ENCODE results near the gene FAM83C.

The FAM83C gene

GRCh38 chr20:35284267-35284991 lies 7.8 kb downstream of the FAM83C start, which contains the start of gene EIF6:
Gene EIF6 (minus strand): TSS chr20:35284772. CDS start chr20:35284487, 285 bp downstream.
- H3K27ac ChIP-seq (ENCODE audit: low read depth, low read length) = peak within 1 kb of the TSS; percentile 79
- H3K9ac ChIP-seq (ENCODE audit: low read length) = peak within 1 kb of the TSS; percentile 74
- peaks cover 12% of the 10 kb centered on the region for H3K36me3 ChIP-seq (ENCODE audit: control insufficient read depth, insufficient read depth, low read length)
- H3K27me3 ChIP-seq (ENCODE audit: control insufficient read depth, insufficient read depth, low read length) = no peaks in the 10 kb centered on the region
- H3K4me1 ChIP-seq (ENCODE audit: control insufficient read depth, insufficient read depth, low read length) = peaks cover 10% of the 10 kb centered on the region
- peak within 1 kb of the TSS; percentile 72 for H3K4me3 ChIP-seq (ENCODE audit: low read length)

GRCh38 chr20:35283441-35284266 lies 8.6 kb downstream of the FAM83C start:
- Histone ChIP-seq H3K4me1 (ENCODE audit: control insufficient read depth, insufficient read depth, low read length) (peaks cover 10% of the 10 kb centered on the region), H3K27ac (ENCODE audit: low read depth, low read length) (peak overlapping the region; percentile 79), H3K36me3 (ENCODE audit: control insufficient read depth, insufficient read depth, low read length) (peaks cover 16% of the 10 kb centered on the region), H3K9ac (ENCODE audit: low read length) (peak overlapping the region; percentile 74), H3K27me3 (ENCODE audit: control insufficient read depth, insufficient read depth, low read length) (no peaks in the 10 kb centered on the region), H3K4me3 (ENCODE audit: low read length) (peak overlapping the region; percentile 72)

- Histone ChIP-seq H3K4me3 (ENCODE audit: low read length) (no peak overlapping the region), H3K9ac (ENCODE audit: low read length) (no peak overlapping the region), H3K27ac (ENCODE audit: low read depth, low read length) (no peak overlapping the region), H3K27me3 (ENCODE audit: control insufficient read depth, insufficient read depth, low read length) (no peaks in the 10 kb centered on the region), H3K4me1 (ENCODE audit: control insufficient read depth, insufficient read depth, low read length) (peaks cover 10% of the 10 kb centered on the region), H3K36me3 (ENCODE audit: control insufficient read depth, insufficient read depth, low read length) (peaks cover 19% of the 10 kb centered on the region)
Measured at GRCh38 chr20:35281506-35282101, 10.6 kb downstream of the FAM83C start.

- Histone ChIP-seq H3K36me3 (ENCODE audit: control insufficient read depth, insufficient read depth, low read length) (peaks cover 21% of the 10 kb centered on the region), H3K27ac (ENCODE audit: low read depth, low read length) (no peak overlapping the region), H3K4me1 (ENCODE audit: control insufficient read depth, insufficient read depth, low read length) (peaks cover 10% of the 10 kb centered on the region), H3K27me3 (ENCODE audit: control insufficient read depth, insufficient read depth, low read length) (no peaks in the 10 kb centered on the region), H3K4me3 (ENCODE audit: low read length) (no peak overlapping the region), H3K9ac (ENCODE audit: low read length) (no peak overlapping the region)
Measured at GRCh38 chr20:35280523-35280922, 11.7 kb downstream of the FAM83C start.

GRCh38 chr20:35279533-35280174 lies 12.6 kb downstream of the FAM83C start:
- peaks cover 21% of the 10 kb centered on the region for H3K36me3 ChIP-seq (ENCODE audit: control insufficient read depth, insufficient read depth, low read length)
- no peak overlapping the region for H3K4me3 ChIP-seq (ENCODE audit: low read length)
- H3K9ac ChIP-seq (ENCODE audit: low read length) = no peak overlapping the region
- no peaks in the 10 kb centered on the region for H3K27me3 ChIP-seq (ENCODE audit: control insufficient read depth, insufficient read depth, low read length)
- no peak overlapping the region for H3K27ac ChIP-seq (ENCODE audit: low read depth, low read length)
- peaks cover 8% of the 10 kb centered on the region for H3K4me1 ChIP-seq (ENCODE audit: control insufficient read depth, insufficient read depth, low read length)

GRCh38 chr20:35279040-35279439 lies 13.2 kb downstream of the FAM83C start:
- H3K4me3 ChIP-seq (ENCODE audit: low read length) = no peak overlapping the region
- H3K4me1 ChIP-seq (ENCODE audit: control insufficient read depth, insufficient read depth, low read length) = peaks cover 8% of the 10 kb centered on the region
- no peaks in the 10 kb centered on the region for H3K27me3 ChIP-seq (ENCODE audit: control insufficient read depth, insufficient read depth, low read length)
- peaks cover 21% of the 10 kb centered on the region for H3K36me3 ChIP-seq (ENCODE audit: control insufficient read depth, insufficient read depth, low read length)
- H3K27ac ChIP-seq (ENCODE audit: low read depth, low read length) = no peak overlapping the region
- no peak overlapping the region for H3K9ac ChIP-seq (ENCODE audit: low read length)

GRCh38 chr20:35277531-35278395 lies 14.5 kb downstream of the FAM83C start, which contains the start of gene MMP24OS:
Gene MMP24OS (minus strand): TSS chr20:35278122. CDS start chr20:35277929, 193 bp downstream.
- Histone ChIP-seq H3K36me3 (ENCODE audit: control insufficient read depth, insufficient read depth, low read length) (peaks cover 21% of the 10 kb centered on the region), H3K27me3 (ENCODE audit: control insufficient read depth, insufficient read depth, low read length) (no peaks in the 10 kb centered on the region), H3K4me3 (ENCODE audit: low read length) (peak within 1 kb of the TSS; percentile 72), H3K9ac (ENCODE audit: low read length) (peak within 1 kb of the TSS; percentile 79), H3K27ac (ENCODE audit: low read depth, low read length) (peak within 1 kb of the TSS; percentile 92), H3K4me1 (ENCODE audit: control insufficient read depth, insufficient read depth, low read length) (no peaks in the 10 kb centered on the region)

GRCh38 chr20:35277127-35277526 lies 15.1 kb downstream of the FAM83C start:
- peak overlapping the region; percentile 72 for H3K4me3 ChIP-seq (ENCODE audit: low read length)
- H3K36me3 ChIP-seq (ENCODE audit: control insufficient read depth, insufficient read depth, low read length) = peaks cover 21% of the 10 kb centered on the region
- no peaks in the 10 kb centered on the region for H3K27me3 ChIP-seq (ENCODE audit: control insufficient read depth, insufficient read depth, low read length)
- H3K9ac ChIP-seq (ENCODE audit: low read length) = peak overlapping the region; percentile 79
- H3K27ac ChIP-seq (ENCODE audit: low read depth, low read length) = peak overlapping the region; percentile 92
- no peaks in the 10 kb centered on the region for H3K4me1 ChIP-seq (ENCODE audit: control insufficient read depth, insufficient read depth, low read length)

- H3K4me1 ChIP-seq (ENCODE audit: control insufficient read depth, insufficient read depth, low read length) = no peaks in the 10 kb centered on the region
- no peaks in the 10 kb centered on the region for H3K27me3 ChIP-seq (ENCODE audit: control insufficient read depth, insufficient read depth, low read length)
- H3K4me3 ChIP-seq (ENCODE audit: low read length) = peak overlapping the region; percentile 72
- no peak overlapping the region for H3K27ac ChIP-seq (ENCODE audit: low read depth, low read length)
- H3K36me3 ChIP-seq (ENCODE audit: control insufficient read depth, insufficient read depth, low read length) = peaks cover 21% of the 10 kb centered on the region
- no peak overlapping the region for H3K9ac ChIP-seq (ENCODE audit: low read length)
Measured at GRCh38 chr20:35276408-35276807, 15.8 kb downstream of the FAM83C start.

GRCh38 chr20:35275741-35276251 lies 16.4 kb downstream of the FAM83C start:
- no peak overlapping the region for H3K27ac ChIP-seq (ENCODE audit: low read depth, low read length)
- no peak overlapping the region for H3K9ac ChIP-seq (ENCODE audit: low read length)
- no peak overlapping the region for H3K4me3 ChIP-seq (ENCODE audit: low read length)

More at GRCh38 chr20:35275741-35276251, 16.4 kb downstream of the FAM83C start:
- peaks cover 21% of the 10 kb centered on the region for H3K36me3 ChIP-seq (ENCODE audit: control insufficient read depth, insufficient read depth, low read length)
- H3K4me1 ChIP-seq (ENCODE audit: control insufficient read depth, insufficient read depth, low read length) = no peaks in the 10 kb centered on the region
- H3K27me3 ChIP-seq (ENCODE audit: control insufficient read depth, insufficient read depth, low read length) = no peaks in the 10 kb centered on the region

Measured in rectal smooth muscle tissue (tissue), 1 donor.